ENCODE data around the gene NGF. TPM values are rescaled to one million over a fixed set of nuclear protein-coding genes. Genes with fewer than 3 reads are reported as not detected.

Gene NGF
- total and polyA plus RNA-seq, 2 donors (not counting 1 experiment from before 2014, with no cell fraction given): not detected

- no peak for TF ChIP-seq CTCF (IDR thresholded peaks at IDR 0.05)
- H3K9me3 ChIP-seq (ENCODE audit: control extremely low read depth in 1 of 3, control insufficient read depth in 2 of 3, insufficient read depth in 1 of 3, low read length in 2 of 3): no peaks in the 10 kb centered on the region
- ChIA-PET CTCF (no interaction called here), POLR2A (no interaction called here)
- H3K4me1 ChIP-seq (ENCODE audit: control insufficient read depth in 2 of 2, insufficient read depth in 2 of 2, low read length in 2 of 2): no peaks in the 10 kb centered on the region
- no peak for ATAC-seq (ENCODE audit: low read depth)
- H2AFZ ChIP-seq (ENCODE audit: insufficient read depth, low read depth, low read length, poor library complexity, severe bottlenecking): no peak overlapping the region
- no peaks in the 10 kb centered on the region for H3K36me3 ChIP-seq (replicated peaks in 1 of 2; ENCODE audit: control extremely low read depth in 1 of 2, control insufficient read depth in 1 of 2, extremely low read depth in 1 of 2, insufficient read depth in 2 of 2, low read length in 1 of 2)
- 85% methylated on average over 4 of the region's 7 CpGs for WGBS (ENCODE audit: insufficient coverage)
- intact Hi-C loops (cut with micrococcal nuclease): no loop called here
- no peak overlapping the region for H3K4me2 ChIP-seq (replicated peaks; ENCODE audit: low read depth, low read length, poor library complexity, severe bottlenecking)
- H3K4me3 Mint-ChIP-seq: no peak overlapping the region
- H3K9ac ChIP-seq (ENCODE audit: low read length): no peak overlapping the region
- no peak overlapping the region for H3K27ac ChIP-seq (ENCODE audit: low read length in 2 of 2)
- no peaks in the 10 kb centered on the region for H3K4me1 Mint-ChIP-seq
- DNase-seq: no peak
- H3K27me3 ChIP-seq (replicated peaks in 1 of 4; ENCODE audit: control extremely low read depth in 1 of 4, control insufficient read depth in 3 of 4, insufficient read depth in 4 of 4, low read length in 3 of 4): no peaks in the 10 kb centered on the region
- no peaks in the 10 kb centered on the region for H3K79me2 ChIP-seq (ENCODE audit: control insufficient read depth, insufficient read depth, low read length)
- no peak overlapping the region for H3K4me3 ChIP-seq (ENCODE audit: control extremely low read depth in 1 of 5, extremely low read depth in 1 of 5, insufficient read depth in 1 of 5, low read depth in 2 of 5, low read length in 4 of 5)
- no peak overlapping the region for H3K27ac Mint-ChIP-seq
- H3K9me3 Mint-ChIP-seq (ENCODE audit: insufficient read depth): no peaks in the 10 kb centered on the region
- no peaks in the 10 kb centered on the region for H4K20me1 ChIP-seq (ENCODE audit: control insufficient read depth, insufficient read depth, low read length, poor library complexity, severe bottlenecking)
- peaks cover 3% of the 10 kb centered on the region for H3K27me3 Mint-ChIP-seq
These were observed 7.5 kb downstream of the NGF start for GRCh38 chr1:115330480-115331013.

- Histone ChIP-seq H3K4me2 (replicated peaks; ENCODE audit: low read depth, low read length, poor library complexity, severe bottlenecking) (no peak overlapping the region), H3K4me1 (ENCODE audit: control insufficient read depth in 2 of 2, insufficient read depth in 2 of 2, low read length in 2 of 2) (no peaks in the 10 kb centered on the region), H3K9ac (ENCODE audit: low read length) (no peak overlapping the region), H3K36me3 (replicated peaks in 1 of 2; ENCODE audit: control extremely low read depth in 1 of 2, control insufficient read depth in 1 of 2, extremely low read depth in 1 of 2, insufficient read depth in 2 of 2, low read length in 1 of 2) (no peaks in the 10 kb centered on the region), H2AFZ (ENCODE audit: insufficient read depth, low read depth, low read length, poor library complexity, severe bottlenecking) (no peak overlapping the region), H4K20me1 (ENCODE audit: control insufficient read depth, insufficient read depth, low read length, poor library complexity, severe bottlenecking) (no peaks in the 10 kb centered on the region), H3K27ac (ENCODE audit: low read length in 2 of 2) (no peak overlapping the region), H3K27me3 (replicated peaks in 1 of 4; ENCODE audit: control extremely low read depth in 1 of 4, control insufficient read depth in 3 of 4, insufficient read depth in 4 of 4, low read length in 3 of 4) (no peaks in the 10 kb centered on the region), H3K4me3 (ENCODE audit: control extremely low read depth in 1 of 5, extremely low read depth in 1 of 5, insufficient read depth in 1 of 5, low read depth in 2 of 5, low read length in 4 of 5) (no peak overlapping the region), H3K79me2 (ENCODE audit: control insufficient read depth, insufficient read depth, low read length) (no peaks in the 10 kb centered on the region), H3K9me3 (ENCODE audit: control extremely low read depth in 1 of 3, control insufficient read depth in 2 of 3, insufficient read depth in 1 of 3, low read length in 2 of 3) (no peaks in the 10 kb centered on the region)
- Mint-ChIP-seq H3K4me1 (no peaks in the 10 kb centered on the region), H3K4me3 (no peak overlapping the region), H3K9me3 (ENCODE audit: insufficient read depth) (no peaks in the 10 kb centered on the region), H3K27me3 (peaks cover 5% of the 10 kb centered on the region), H3K27ac (no peak overlapping the region)
- no peak for TF ChIP-seq CTCF (IDR thresholded peaks at IDR 0.05)
- TF ChIP-seq EZH2 (IDR thresholded peaks at IDR 0.05; ENCODE audit: borderline replicate concordance, insufficient read depth, low read depth, low read length, poor library complexity, severe bottlenecking): no peak
- ChIA-PET POLR2A (no interaction called here), CTCF (no interaction called here)
- ATAC-seq (ENCODE audit: low read depth): no peak
- intact Hi-C loops (cut with micrococcal nuclease): no loop called here
- WGBS (ENCODE audit: insufficient coverage): 100% methylated on average over 2 of the region's 3 CpGs
- no peak for DNase-seq
These were observed 8.1 kb downstream of the NGF start for GRCh38 chr1:115329965-115330364.
